ENCODE data around the gene JMJD8.

DNA sequence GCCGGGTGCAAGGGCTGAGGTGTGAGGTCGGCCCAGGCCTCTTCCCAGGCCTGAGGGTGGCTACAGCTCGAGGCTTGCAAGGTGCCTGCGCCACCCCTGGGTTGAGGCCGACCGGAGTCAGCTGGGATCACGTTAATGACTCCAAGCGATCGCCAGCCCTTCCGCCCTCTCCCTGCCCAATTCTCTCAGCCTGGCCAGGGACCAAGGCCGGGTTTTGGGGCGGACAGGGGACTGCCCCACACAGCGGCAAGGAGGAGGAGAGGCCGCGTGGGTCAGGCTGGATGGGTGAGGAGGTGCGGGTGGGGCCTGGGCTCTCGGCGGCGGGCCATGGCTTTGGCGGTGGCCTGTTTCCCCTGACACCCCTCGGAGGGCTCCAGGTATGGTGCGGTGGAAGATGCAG is 9.2 kb upstream of the JMJD8 start:
- TF ChIP-seq, protein P1, sequence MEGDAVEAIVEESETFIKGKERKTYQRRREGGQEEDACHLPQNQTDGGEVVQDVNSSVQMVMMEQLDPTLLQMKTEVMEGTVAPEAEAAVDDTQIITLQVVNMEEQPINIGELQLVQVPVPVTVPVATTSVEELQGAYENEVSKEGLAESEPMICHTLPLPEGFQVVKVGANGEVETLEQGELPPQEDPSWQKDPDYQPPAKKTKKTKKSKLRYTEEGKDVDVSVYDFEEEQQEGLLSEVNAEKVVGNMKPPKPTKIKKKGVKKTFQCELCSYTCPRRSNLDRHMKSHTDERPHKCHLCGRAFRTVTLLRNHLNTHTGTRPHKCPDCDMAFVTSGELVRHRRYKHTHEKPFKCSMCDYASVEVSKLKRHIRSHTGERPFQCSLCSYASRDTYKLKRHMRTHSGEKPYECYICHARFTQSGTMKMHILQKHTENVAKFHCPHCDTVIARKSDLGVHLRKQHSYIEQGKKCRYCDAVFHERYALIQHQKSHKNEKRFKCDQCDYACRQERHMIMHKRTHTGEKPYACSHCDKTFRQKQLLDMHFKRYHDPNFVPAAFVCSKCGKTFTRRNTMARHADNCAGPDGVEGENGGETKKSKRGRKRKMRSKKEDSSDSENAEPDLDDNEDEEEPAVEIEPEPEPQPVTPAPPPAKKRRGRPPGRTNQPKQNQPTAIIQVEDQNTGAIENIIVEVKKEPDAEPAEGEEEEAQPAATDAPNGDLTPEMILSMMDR (IDR thresholded peaks at IDR 0.05; ENCODE audit: low read length) = no peak
- no peak for TF ChIP-seq EZH2 (optimal IDR thresholded peaks at IDR 0.05; ENCODE audit: low read depth, low read length)

All from MM.1S (cell line).